Activated CD4-positive, alpha-beta T cell treated with anti-CD3 and anti-CD28 coated beads for 24 hours (primary cell): ENCODE data around the gene EFCC1.

Experiments
- DNase-seq, 2 donors: peaks; one replicate each; pipeline ENCODE4 v3.0.0-alpha.2; 2020; ENCODE audit warnings: low read depth in 2 of 2

The EFCC1 gene

GRCh38 chr3:128994581-128995546 is 6.2 kb upstream of the EFCC1 start:
- DNase-seq = no peak

- DNase-seq = no peak
Measured at GRCh38 chr3:128995737-128996136, 5.4 kb upstream of the EFCC1 start.

DNA sequence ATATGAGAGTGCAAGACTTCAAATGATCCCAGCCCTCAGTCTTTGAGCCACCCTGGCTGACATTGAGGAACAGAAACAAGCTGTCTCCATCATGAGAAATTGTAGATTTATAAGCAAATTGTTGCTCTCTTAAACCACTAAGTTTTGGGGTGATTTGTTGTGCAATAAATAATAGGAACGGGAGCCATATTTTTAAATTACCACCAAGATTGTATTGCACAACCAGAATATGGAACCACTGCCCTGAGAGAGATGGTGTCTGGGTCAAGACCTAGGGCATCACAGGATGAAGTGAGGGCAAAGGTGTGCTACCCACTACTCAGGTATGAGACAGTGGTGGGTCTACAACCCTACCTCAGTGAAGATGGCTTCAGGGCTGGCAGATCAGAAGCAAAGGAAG is 4.9 kb upstream of the EFCC1 start:
- DNase-seq = no peak

DNA sequence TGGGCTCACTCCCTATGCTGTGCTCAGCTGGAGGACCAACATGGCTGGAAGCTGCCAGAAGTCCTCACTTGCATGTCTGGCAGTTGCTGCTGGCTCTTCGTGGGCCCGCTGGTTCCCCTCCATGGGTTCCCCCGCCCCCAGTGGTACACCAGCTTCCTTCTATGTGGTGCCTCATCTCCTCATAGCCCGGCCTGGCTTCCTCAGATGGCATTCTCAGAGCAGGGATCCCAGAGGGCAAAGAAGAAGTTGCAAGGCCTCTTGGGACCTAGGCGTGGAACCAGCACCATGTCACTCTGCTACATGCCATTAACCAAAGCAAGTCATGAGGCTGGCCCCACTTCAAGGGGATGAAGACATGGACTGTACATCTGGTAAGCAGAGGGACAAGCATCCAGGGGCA is 4.4 kb upstream of the EFCC1 start:
- no peak for DNase-seq

GRCh38 chr3:128997486-128998133 is 3.5 kb upstream of the EFCC1 start:
- no peak for DNase-seq

- DNase-seq = no peak
Measured at GRCh38 chr3:128998561-128998960, 2.5 kb upstream of the EFCC1 start.

- DNase-seq = no peak
Measured at GRCh38 chr3:128999102-128999501, 2.0 kb upstream of the EFCC1 start.

- no peak for DNase-seq
Measured at GRCh38 chr3:129000742-129001100, 383 bp upstream of the EFCC1 start.

GRCh38 chr3:129001806-129002572 is 885 bp downstream of the EFCC1 start:
- DNase-seq = no peak

GRCh38 chr3:129002573-129003569 is 1.8 kb downstream of the EFCC1 start:
- no peak for DNase-seq

DNA sequence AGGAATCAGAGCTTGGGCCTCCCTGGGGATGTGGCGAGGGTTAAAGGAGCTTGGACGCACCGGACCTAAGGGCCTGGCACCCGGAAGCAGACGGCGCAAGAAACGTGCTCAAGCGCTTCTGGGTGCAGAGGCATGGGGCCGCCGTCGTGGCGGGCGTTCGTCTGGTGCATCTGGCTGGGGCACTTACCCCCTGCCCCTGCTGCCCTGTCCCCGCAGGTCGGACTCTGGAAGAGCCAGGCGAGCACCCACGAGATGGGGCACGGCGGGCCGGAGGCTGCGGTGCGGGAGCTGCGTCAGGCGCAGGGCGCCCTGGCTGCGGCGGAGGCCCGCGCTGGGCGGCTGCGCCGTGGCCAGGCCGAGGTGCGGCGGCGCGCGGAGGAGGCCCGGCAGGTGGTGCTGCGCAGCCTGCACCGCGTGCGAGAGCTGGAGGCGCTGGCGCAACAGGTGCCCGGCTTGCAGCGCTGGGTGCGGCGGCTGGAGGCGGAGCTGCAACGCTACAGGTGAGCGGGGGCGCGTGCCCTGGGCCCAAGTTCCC is 2.5 kb downstream of the EFCC1 start:
- DNase-seq = no peak

DNA sequence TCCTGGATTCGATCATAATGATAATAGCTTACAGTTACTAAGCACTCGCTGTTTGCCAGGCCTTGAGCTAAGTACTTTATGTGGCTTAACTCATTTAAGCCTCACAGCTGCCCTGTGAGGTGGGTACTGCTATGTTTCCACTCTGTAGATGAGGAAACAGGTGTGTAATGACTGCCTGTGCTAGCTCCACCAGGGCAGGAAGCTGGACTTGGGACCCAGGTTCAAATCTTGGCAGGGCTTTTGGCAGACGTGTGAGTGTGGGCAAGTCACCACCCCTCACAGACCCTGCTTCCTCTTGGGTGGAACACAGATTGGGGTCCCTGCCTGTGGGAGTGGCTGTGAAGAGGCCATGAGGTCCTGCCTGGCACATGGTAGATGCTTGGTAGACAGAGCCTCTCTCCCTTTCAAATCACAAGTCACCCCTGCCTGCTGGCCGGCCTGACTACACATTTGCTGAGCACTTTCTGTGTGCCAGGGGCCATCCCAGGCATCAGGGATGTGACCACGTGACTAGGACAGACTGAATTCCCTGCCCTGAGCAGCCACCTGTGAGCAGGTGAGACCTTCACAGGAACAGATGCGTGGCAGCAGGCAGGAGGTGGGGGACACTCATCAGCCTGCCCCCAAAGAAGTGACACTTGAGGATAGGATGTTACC is 3.7 kb downstream of the EFCC1 start:
- DNase-seq = no peak

GRCh38 chr3:129005526-129006303 is 4.6 kb downstream of the EFCC1 start:
- no peak for DNase-seq

- DNase-seq = no peak
Measured at GRCh38 chr3:129006864-129007263, 5.8 kb downstream of the EFCC1 start.

GRCh38 chr3:129007792-129008191 is 6.7 kb downstream of the EFCC1 start:
- no peak for DNase-seq

DNA sequence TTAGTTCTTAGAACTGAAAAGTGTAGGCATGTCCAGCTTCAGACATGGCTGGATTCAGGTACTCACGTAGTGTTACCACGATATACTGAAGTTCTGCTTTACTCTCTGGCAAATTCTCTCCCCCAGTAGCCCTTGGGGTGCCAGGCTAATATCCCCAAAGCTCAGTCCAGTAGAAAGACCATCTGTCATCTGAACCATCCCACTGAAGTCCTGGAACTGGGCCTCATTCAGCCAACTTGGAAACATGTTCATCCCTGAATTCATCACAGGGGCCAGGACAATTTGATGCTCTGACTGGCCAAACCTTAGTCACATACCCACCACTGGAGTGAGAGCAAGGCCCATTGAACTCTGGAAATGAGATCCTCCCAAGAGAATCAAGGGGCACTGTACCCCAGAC is 8.2 kb downstream of the EFCC1 start:
- no peak for DNase-seq

- DNase-seq = no peak
Measured at GRCh38 chr3:129010310-129010956, 9.3 kb downstream of the EFCC1 start.

DNA sequence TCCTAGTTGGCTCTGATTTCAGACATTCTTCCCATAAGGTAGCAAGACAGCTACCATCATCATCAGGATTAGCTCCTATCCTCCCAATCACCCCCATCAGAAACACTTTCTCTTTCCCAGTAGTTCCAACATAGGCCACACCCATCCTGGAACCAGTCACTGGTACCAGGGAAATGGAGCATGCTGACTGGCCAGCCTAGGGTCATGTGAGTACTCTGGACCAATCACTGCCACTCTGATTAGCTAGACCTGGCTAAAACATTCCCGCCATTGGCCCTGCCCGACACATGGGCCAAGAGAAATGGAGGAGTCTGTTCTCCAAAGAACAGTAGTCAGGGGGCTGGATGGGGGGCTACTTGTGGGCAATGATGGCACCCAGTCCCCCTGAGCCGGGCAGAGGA is 12.4 kb downstream of the EFCC1 start:
- DNase-seq = no peak

DNA sequence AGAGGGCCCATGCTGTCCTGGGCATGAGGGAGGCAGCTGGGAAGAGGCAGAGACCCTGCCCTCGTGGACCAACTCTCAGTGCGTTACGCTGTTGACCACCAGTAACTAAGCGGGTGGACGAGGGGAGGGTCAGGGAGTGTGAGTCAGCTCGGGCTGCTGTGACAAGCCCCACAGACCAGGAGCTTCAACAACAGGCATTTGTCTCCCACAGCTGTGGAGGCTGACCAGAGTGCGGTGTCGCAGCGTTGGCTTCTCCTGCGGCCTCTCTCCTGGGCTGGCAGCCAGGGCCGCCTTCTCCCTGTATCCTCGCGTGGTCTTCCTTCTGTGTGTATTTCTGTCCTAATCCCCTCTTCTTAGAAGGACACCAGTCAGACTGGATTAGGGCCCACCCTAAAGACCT is 13.0 kb downstream of the EFCC1 start:
- no peak for DNase-seq
